Measurements from ENCODE around the gene ATXN7L3. TPM values are rescaled to one million over a fixed set of nuclear protein-coding genes. Genes with fewer than 3 reads are reported as not detected.

The ATXN7L3 gene
- total and polyA plus RNA-seq, 9 of the 15 experiments (the other 6 are each of a cell fraction or from before 2014, with no cell fraction given), result 0.62 to 66.1 (median 33.2) TPM

- TF ChIP-seq POLR2B (IDR thresholded peaks at IDR 0.05; ENCODE audit: low read depth, partially characterized antibody) (peak; percentile 35), SLC30A9 (CRISPR knock-in tag; IDR thresholded peaks at IDR 0.05) (no peak), RAD21 (CRISPR knock-in tag; conservative IDR thresholded peaks at IDR 0.05 in 1 of 2, IDR thresholded peaks at IDR 0.05 in 1 of 2) (no peak), SNIP1 (IDR thresholded peaks at IDR 0.05; ENCODE audit: low read depth) (no peak), ARID2 (IDR thresholded peaks at IDR 0.05) (0 out of 2 replicates have a peak, but pooled peaks have one; percentile 42), MED1 (CRISPR knock-in tag; IDR thresholded peaks at IDR 0.05; ENCODE audit: borderline replicate concordance) (no peak), PCBP1 (IDR thresholded peaks at IDR 0.05; ENCODE audit: low read depth, low read length, poor library complexity, severe bottlenecking) (peak; percentile 22), HDAC1 (IDR thresholded peaks at IDR 0.05) (peak in 1 of 2 experiments; percentile 40; a peak in 1 of 4 replicates), ZNF224 (CRISPR knock-in tag; IDR thresholded peaks at IDR 0.05) (no peak), CAMTA2 (CRISPR knock-in tag; conservative IDR thresholded peaks at IDR 0.05) (no peak), CHD4 (IDR thresholded peaks at IDR 0.05; ENCODE audit: insufficient read depth, insufficient replicate concordance, low read depth, low read length, poor library complexity, severe bottlenecking) (no peak), TGIF2 (CRISPR knock-in tag; IDR thresholded peaks at IDR 0.05) (0 out of 2 replicates have a peak, but pooled peaks have one; percentile 20), CREB1 (IDR thresholded peaks at IDR 0.05) (no peak; the same call in 1 of the 2 replicates), CREB1 (CRISPR knock-in tag; IDR thresholded peaks at IDR 0.05) (0 out of 2 replicates have a peak, but pooled peaks have one; percentile 17), POLR3G (IDR thresholded peaks at IDR 0.05; ENCODE audit: extremely low read depth, insufficient read length, insufficient replicate concordance) (no peak), PHF21A (IDR thresholded peaks at IDR 0.05; ENCODE audit: borderline replicate concordance, low read depth) (no peak), ZNF408 (CRISPR knock-in tag; IDR thresholded peaks at IDR 0.05; ENCODE audit: low read depth) (no peak)
- TF ChIP-seq, protein P1, sequence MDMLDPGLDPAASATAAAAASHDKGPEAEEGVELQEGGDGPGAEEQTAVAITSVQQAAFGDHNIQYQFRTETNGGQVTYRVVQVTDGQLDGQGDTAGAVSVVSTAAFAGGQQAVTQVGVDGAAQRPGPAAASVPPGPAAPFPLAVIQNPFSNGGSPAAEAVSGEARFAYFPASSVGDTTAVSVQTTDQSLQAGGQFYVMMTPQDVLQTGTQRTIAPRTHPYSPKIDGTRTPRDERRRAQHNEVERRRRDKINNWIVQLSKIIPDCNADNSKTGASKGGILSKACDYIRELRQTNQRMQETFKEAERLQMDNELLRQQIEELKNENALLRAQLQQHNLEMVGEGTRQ (CRISPR knock-in tag; IDR thresholded peaks at IDR 0.05), result no peak
- TF ChIP-seq, protein P2, sequence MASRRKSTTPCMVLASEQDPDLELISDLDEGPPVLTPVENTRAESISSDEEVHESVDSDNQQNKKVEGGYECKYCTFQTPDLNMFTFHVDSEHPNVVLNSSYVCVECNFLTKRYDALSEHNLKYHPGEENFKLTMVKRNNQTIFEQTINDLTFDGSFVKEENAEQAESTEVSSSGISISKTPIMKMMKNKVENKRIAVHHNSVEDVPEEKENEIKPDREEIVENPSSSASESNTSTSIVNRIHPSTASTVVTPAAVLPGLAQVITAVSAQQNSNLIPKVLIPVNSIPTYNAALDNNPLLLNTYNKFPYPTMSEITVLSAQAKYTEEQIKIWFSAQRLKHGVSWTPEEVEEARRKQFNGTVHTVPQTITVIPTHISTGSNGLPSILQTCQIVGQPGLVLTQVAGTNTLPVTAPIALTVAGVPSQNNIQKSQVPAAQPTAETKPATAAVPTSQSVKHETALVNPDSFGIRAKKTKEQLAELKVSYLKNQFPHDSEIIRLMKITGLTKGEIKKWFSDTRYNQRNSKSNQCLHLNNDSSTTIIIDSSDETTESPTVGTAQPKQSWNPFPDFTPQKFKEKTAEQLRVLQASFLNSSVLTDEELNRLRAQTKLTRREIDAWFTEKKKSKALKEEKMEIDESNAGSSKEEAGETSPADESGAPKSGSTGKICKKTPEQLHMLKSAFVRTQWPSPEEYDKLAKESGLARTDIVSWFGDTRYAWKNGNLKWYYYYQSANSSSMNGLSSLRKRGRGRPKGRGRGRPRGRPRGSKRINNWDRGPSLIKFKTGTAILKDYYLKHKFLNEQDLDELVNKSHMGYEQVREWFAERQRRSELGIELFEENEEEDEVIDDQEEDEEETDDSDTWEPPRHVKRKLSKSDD (conservative IDR thresholded peaks at IDR 0.05; ENCODE audit: low read length), result no peak
- TF ChIP-seq, protein P3, sequence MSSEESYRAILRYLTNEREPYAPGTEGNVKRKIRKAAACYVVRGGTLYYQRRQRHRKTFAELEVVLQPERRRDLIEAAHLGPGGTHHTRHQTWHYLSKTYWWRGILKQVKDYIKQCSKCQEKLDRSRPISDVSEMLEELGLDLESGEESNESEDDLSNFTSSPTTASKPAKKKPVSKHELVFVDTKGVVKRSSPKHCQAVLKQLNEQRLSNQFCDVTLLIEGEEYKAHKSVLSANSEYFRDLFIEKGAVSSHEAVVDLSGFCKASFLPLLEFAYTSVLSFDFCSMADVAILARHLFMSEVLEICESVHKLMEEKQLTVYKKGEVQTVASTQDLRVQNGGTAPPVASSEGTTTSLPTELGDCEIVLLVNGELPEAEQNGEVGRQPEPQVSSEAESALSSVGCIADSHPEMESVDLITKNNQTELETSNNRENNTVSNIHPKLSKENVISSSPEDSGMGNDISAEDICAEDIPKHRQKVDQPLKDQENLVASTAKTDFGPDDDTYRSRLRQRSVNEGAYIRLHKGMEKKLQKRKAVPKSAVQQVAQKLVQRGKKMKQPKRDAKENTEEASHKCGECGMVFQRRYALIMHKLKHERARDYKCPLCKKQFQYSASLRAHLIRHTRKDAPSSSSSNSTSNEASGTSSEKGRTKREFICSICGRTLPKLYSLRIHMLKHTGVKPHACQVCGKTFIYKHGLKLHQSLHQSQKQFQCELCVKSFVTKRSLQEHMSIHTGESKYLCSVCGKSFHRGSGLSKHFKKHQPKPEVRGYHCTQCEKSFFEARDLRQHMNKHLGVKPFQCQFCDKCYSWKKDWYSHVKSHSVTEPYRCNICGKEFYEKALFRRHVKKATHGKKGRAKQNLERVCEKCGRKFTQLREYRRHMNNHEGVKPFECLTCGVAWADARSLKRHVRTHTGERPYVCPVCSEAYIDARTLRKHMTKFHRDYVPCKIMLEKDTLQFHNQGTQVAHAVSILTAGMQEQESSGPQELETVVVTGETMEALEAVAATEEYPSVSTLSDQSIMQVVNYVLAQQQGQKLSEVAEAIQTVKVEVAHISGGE (CRISPR knock-in tag; IDR thresholded peaks at IDR 0.05), result 0 out of 6 replicates have a peak, but pooled peaks of 1 of the 3 experiments have one; percentile 15
Measured at GRCh38 chr17:44220213-44221083, 20.8 kb upstream of the ATXN7L3 start (continued).

All from K562 (cell line).